Trophoblast cell (in vitro differentiated cells and primary cell): ENCODE measurements around the gene CRYBA2.

ENCODE experiments used
- DNase-seq, 2 donors: peaks; one replicate each; pipeline ENCODE4 v3.0.0-alpha.2; 2016
- H2AFZ ChIP-seq: 2 replicates; pipeline ENCODE4 v1.6.1; 2013; ENCODE audit warnings: low read length, moderate library complexity, mild to moderate bottlenecking; ENCODE audit not compliant: insufficient read depth, poor library complexity
- H2AK5ac ChIP-seq: 2 replicates; pipeline ENCODE4 v1.6.1; 2013; ENCODE audit warnings: mild to moderate bottlenecking, low read length
- H2BK120ac ChIP-seq: 2 replicates; pipeline ENCODE4 v1.6.1; 2013; ENCODE audit warnings: low read length, mild to moderate bottlenecking, moderate library complexity; ENCODE audit not compliant: insufficient read depth, poor library complexity
- H2BK12ac ChIP-seq: 2 replicates; pipeline ENCODE4 v1.6.1; 2013; ENCODE audit warnings: mild to moderate bottlenecking, low read length, moderate library complexity
- H2BK5ac ChIP-seq: 2 replicates; pipeline ENCODE4 v1.6.1; 2013; ENCODE audit warnings: low read length, low read depth, moderate library complexity, mild to moderate bottlenecking; ENCODE audit not compliant: poor library complexity
- H3K14ac ChIP-seq: 2 replicates; pipeline ENCODE4 v1.6.1; 2013; ENCODE audit warnings: mild to moderate bottlenecking, low read length
- H3K18ac ChIP-seq: 2 replicates; pipeline ENCODE4 v1.6.1; 2013; ENCODE audit warnings: mild to moderate bottlenecking, low read length
- H3K23ac ChIP-seq: 2 replicates; pipeline ENCODE4 v1.6.1; 2013; ENCODE audit warnings: low read length
- H3K27ac ChIP-seq: 2 replicates; pipeline ENCODE4 v1.5.1; 2013; ENCODE audit warnings: low read depth, mild to moderate bottlenecking, inconsistent platforms, low read length, moderate library complexity
- H3K27me3 ChIP-seq: 2 replicates; pipeline ENCODE4 v1.6.1; 2013; ENCODE audit warnings: inconsistent platforms, mild to moderate bottlenecking, low read length, moderate library complexity; ENCODE audit not compliant: insufficient read depth
- H3K36me3 ChIP-seq, 2 experiments: 1 replicate in 1 of 2; 2 replicates in 1 of 2; pipeline ENCODE4 v1.6.1; 2013; ENCODE audit warnings: low read length in 2 of 2, mild to moderate bottlenecking in 2 of 2, moderate library complexity in 1 of 2; ENCODE audit not compliant: insufficient read depth in 2 of 2, control insufficient read depth in 1 of 2
- H3K4ac ChIP-seq: 2 replicates; pipeline ENCODE4 v1.6.1; 2013; ENCODE audit warnings: low read depth, mild to moderate bottlenecking, low read length, moderate library complexity
- H3K4me1 ChIP-seq, 2 experiments: 1 replicate in 1 of 2; 2 replicates in 1 of 2; pipeline ENCODE4 v1.6.1; 2013; ENCODE audit warnings: low read length in 2 of 2, mild to moderate bottlenecking in 2 of 2, moderate library complexity in 1 of 2; ENCODE audit not compliant: insufficient read depth in 2 of 2, control insufficient read depth in 1 of 2
- H3K4me2 ChIP-seq: 2 replicates; pipeline ENCODE4 v1.6.1; 2013; ENCODE audit warnings: inconsistent platforms, mild to moderate bottlenecking, low read length, moderate library complexity
- H3K4me3 ChIP-seq: 2 replicates; pipeline ENCODE4 v1.5.1; 2013; ENCODE audit warnings: mild to moderate bottlenecking, low read depth, low read length, inconsistent platforms
- H3K79me1 ChIP-seq: one replicate; pipeline ENCODE4 v1.6.1; 2013; ENCODE audit warnings: low read length
- H3K79me2 ChIP-seq: 2 replicates; pipeline ENCODE4 v1.6.1; 2013; ENCODE audit warnings: low read length, mild to moderate bottlenecking; ENCODE audit not compliant: control insufficient read depth, insufficient read depth, poor library complexity
- H3K9ac ChIP-seq: 2 replicates; pipeline ENCODE4 v1.6.1; 2013; ENCODE audit warnings: mild to moderate bottlenecking, low read length
- H3K9me3 ChIP-seq: 2 replicates; pipeline ENCODE4 v1.6.1; 2013; ENCODE audit warnings: low read depth, mild to moderate bottlenecking, control low read depth, inconsistent platforms, low read length; ENCODE audit not compliant: insufficient read depth
- H4K12ac ChIP-seq: 2 replicates; pipeline ENCODE4 v1.6.1; 2013; ENCODE audit warnings: low read depth, mild to moderate bottlenecking, low read length, moderate library complexity
- H4K8ac ChIP-seq: 2 replicates; pipeline ENCODE4 v1.6.1; 2013; ENCODE audit warnings: low read depth, mild to moderate bottlenecking, low read length, moderate library complexity
- H4K91ac ChIP-seq: one replicate; pipeline ENCODE4 v1.6.1; 2013; ENCODE audit warnings: low read depth, mild to moderate bottlenecking, low read length, moderate library complexity
- WGBS: extraction: QIAGEN DNeasy Blood & Tissue Kit; methylation state at CpG from one replicate; pipeline ENCODE4 v1.1.7; 2013; ENCODE audit warnings: missing lambda C conversion rate; ENCODE audit not compliant: insufficient read length, insufficient coverage; ENCODE audit errors: extremely low coverage; 5-methylcytosine and 5-hydroxymethylcytosine counted together

The CRYBA2 gene

GRCh38 chr2:219010873-219011272 is 17.7 kb upstream of the CRYBA2 start:
- Histone ChIP-seq H3K4me1 (no peaks in the 10 kb centered on the region), H4K8ac (no peak overlapping the region), H2BK12ac (no peak overlapping the region), H3K4me2 (no peak overlapping the region), H3K9ac (no peak overlapping the region), H3K27me3 (no peaks in the 10 kb centered on the region), H2AFZ (no peak overlapping the region), H4K12ac (no peak overlapping the region), H3K79me2 (no peaks in the 10 kb centered on the region), H3K18ac (no peak overlapping the region), H4K91ac (no peak overlapping the region), H3K4ac (no peak overlapping the region), H3K79me1 (no peaks in the 10 kb centered on the region), H3K9me3 (peaks cover 5% of the 10 kb centered on the region), H2AK5ac (no peak overlapping the region), H2BK120ac (no peak overlapping the region), H3K23ac (no peak overlapping the region), H3K36me3 (no peaks in the 10 kb centered on the region), H3K27ac (no peak overlapping the region), H3K14ac (no peak overlapping the region), H2BK5ac (no peak overlapping the region), H3K4me3 (no peak overlapping the region)
- no CpG with 5 or more reads among the region's 5 CpGs for WGBS
- no peak for DNase-seq

GRCh38 chr2:219010162-219010756 is 17.0 kb upstream of the CRYBA2 start:
- Histone ChIP-seq H2BK12ac (no peak overlapping the region), H3K9me3 (peaks cover 5% of the 10 kb centered on the region), H2AFZ (no peak overlapping the region), H4K91ac (no peak overlapping the region), H3K18ac (no peak overlapping the region), H3K27me3 (peaks cover 2% of the 10 kb centered on the region), H3K14ac (no peak overlapping the region), H4K8ac (no peak overlapping the region), H3K79me2 (no peaks in the 10 kb centered on the region), H2BK5ac (no peak overlapping the region), H3K36me3 (no peaks in the 10 kb centered on the region), H3K27ac (no peak overlapping the region), H4K12ac (no peak overlapping the region), H3K4me3 (peak overlapping the region; percentile 8), H3K4me2 (no peak overlapping the region), H2BK120ac (no peak overlapping the region), H3K4ac (no peak overlapping the region), H3K4me1 (no peaks in the 10 kb centered on the region), H2AK5ac (no peak overlapping the region), H3K23ac (no peak overlapping the region), H3K9ac (no peak overlapping the region), H3K79me1 (no peaks in the 10 kb centered on the region)
- peak in 1 of 2 donors; percentile 35 for DNase-seq
- WGBS = no CpG with 5 or more reads among the region's 6 CpGs

GRCh38 chr2:219009294-219009693 is 16.1 kb upstream of the CRYBA2 start:
- H3K36me3 ChIP-seq = no peaks in the 10 kb centered on the region
- no CpG with 5 or more reads among the region's 2 CpGs for WGBS
- no peak overlapping the region for H3K4ac ChIP-seq
- no peak for DNase-seq
- no peak overlapping the region for H3K4me3 ChIP-seq
- H2AK5ac ChIP-seq = no peak overlapping the region
- no peak overlapping the region for H4K91ac ChIP-seq
- H2AFZ ChIP-seq = no peak overlapping the region
- no peak overlapping the region for H3K4me2 ChIP-seq
- no peak overlapping the region for H2BK12ac ChIP-seq
- no peak overlapping the region for H2BK5ac ChIP-seq
- H4K12ac ChIP-seq = no peak overlapping the region
- H3K79me2 ChIP-seq = no peaks in the 10 kb centered on the region
- H3K4me1 ChIP-seq = no peaks in the 10 kb centered on the region
- H3K9me3 ChIP-seq = peaks cover 2% of the 10 kb centered on the region
- H3K18ac ChIP-seq = no peak overlapping the region
- peaks cover 3% of the 10 kb centered on the region for H3K27me3 ChIP-seq
- no peak overlapping the region for H3K27ac ChIP-seq
- H4K8ac ChIP-seq = no peak overlapping the region
- no peak overlapping the region for H2BK120ac ChIP-seq
- no peak overlapping the region for H3K14ac ChIP-seq
- no peak overlapping the region for H3K9ac ChIP-seq
- no peaks in the 10 kb centered on the region for H3K79me1 ChIP-seq
- no peak overlapping the region for H3K23ac ChIP-seq

GRCh38 chr2:219003979-219004378 is 10.8 kb upstream of the CRYBA2 start:
- H3K27ac ChIP-seq = no peak overlapping the region
- peaks cover 2% of the 10 kb centered on the region for H3K9me3 ChIP-seq
- H3K79me2 ChIP-seq = no peaks in the 10 kb centered on the region
- no peak overlapping the region for H4K12ac ChIP-seq
- H3K4me1 ChIP-seq = peaks cover 17 to 18% of the 10 kb centered on the region in 2 experiments
- H3K4ac ChIP-seq = no peak overlapping the region
- H2BK12ac ChIP-seq = no peak overlapping the region
- H2AK5ac ChIP-seq = no peak overlapping the region
- no peak overlapping the region for H2AFZ ChIP-seq
- no peak for DNase-seq
- H3K36me3 ChIP-seq = no peaks in the 10 kb centered on the region
- no peak overlapping the region for H3K9ac ChIP-seq
- no peaks in the 10 kb centered on the region for H3K79me1 ChIP-seq
- H3K23ac ChIP-seq = no peak overlapping the region
- WGBS = no CpG with 5 or more reads among the region's 3 CpGs
- no peak overlapping the region for H3K18ac ChIP-seq
- no peak overlapping the region for H2BK120ac ChIP-seq
- H3K14ac ChIP-seq = no peak overlapping the region
- H2BK5ac ChIP-seq = no peak overlapping the region
- no peak overlapping the region for H4K8ac ChIP-seq
- H3K4me2 ChIP-seq = no peak overlapping the region
- H3K27me3 ChIP-seq = peaks cover 50% of the 10 kb centered on the region
- no peak overlapping the region for H3K4me3 ChIP-seq
- no peak overlapping the region for H4K91ac ChIP-seq
